Activated CD8-positive, alpha-beta memory T cell treated with anti-CD3 and anti-CD28 coated beads, Interleukin-2, amount 50 U/mL, for 48 hours (primary cell): ENCODE results near the gene PLEKHA5.
A peak's percentile ranks its signal among the peaks of the same experiment; 100 is the strongest.
"Not testable (repeated sequence)": the region's sequence is repeated elsewhere in the genome, so short reads cannot be mapped to it uniquely, and the experiment has no call there.

Experiments
- DNase-seq: peaks from one replicate; pipeline ENCODE4 v3.0.0-alpha.2; 2020

PLEKHA5 gene

DNA sequence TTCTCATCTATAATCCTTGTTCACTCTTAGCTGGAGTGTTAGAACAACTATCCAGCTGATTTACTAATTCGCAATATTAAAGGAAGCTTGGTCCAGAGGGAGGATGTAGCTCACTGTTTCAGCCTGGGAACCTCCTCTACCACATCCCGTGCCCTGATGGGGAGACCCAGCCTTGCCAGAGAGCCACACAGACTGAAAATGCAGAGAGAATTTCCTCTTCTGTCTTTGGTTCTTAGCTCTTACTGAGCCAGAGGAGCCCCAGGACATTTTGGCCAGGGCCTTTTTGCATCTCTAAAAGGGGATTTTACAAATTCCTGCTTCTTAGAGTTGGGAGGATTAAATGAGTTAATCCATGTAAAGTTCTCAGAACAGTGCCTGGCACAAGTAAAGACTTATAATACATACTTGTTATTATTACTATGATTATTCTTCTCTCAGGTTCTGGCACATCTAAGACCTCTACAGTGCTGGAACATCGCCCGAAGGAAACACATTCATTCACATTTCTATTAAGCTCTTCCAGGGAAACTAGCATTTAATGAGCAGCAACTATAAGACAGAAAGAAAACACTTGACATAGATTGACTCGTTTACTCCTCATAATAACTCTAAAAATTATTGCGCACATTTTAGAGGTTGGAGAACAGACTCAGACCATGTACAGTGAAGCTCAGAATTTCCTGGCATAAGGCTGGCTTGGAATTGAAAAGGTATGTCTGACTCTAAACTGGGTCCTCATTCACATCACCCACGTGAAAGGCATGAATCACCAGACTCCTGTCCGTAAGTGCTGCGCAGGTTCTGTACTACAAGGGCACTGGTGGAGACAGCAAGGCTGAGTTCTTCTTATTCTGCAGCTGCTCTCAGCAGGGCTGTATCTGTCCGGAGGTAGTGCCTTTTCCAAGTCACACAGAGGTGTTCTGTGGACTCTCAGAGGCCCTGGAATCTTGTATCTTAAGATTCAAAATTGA is 282.0 kb downstream of the PLEKHA5 start:
- no peak for DNase-seq

GRCh38 chr12:19412844-19413243 is 283.3 kb downstream of the PLEKHA5 start:
- no peak for DNase-seq

GRCh38 chr12:19413582-19413981 is 284.0 kb downstream of the PLEKHA5 start:
- DNase-seq = not testable (repeated sequence)

DNA sequence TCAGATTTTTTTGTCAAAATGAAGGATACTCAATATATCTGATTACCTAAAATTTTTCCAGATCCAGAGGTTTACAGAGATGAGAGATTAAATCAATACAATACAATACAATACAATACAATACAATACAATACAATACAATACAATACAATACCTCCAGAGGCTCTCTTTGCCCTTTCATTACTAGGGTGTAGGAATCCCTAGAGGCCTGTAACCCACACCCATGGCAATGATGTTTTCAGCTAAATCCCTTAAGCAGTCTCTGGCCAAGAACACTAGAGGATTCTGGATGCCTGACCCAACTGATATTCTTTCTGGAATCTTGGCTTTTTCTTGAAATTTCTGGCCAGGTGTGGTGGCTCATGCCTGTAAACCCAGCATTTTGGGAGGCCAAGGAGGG is 286.0 kb downstream of the PLEKHA5 start:
- no peak for DNase-seq

DNA sequence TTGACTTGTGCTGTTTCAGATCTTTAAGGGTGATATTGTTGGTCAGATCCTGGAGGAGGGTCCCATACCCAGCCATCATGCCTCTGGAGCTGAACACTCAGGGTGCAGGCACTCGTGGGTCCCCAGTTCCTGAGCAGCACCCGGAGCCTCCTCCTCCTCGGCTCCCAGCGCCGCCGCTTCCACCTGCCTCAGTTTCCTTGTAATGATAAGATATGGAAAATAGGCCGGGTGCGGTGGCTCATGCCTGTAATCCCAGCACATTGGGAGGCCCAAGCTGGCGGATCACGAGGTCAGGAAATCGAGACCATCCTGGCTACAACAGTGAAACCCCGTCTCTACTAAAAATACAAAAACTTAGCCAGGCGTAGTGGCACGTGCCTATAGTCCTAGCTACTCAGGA is 289.6 kb downstream of the PLEKHA5 start:
- peak; percentile 34 for DNase-seq

- DNase-seq = peak; percentile 33
Measured at GRCh38 chr12:19421503-19422282, 292.2 kb downstream of the PLEKHA5 start.

DNA sequence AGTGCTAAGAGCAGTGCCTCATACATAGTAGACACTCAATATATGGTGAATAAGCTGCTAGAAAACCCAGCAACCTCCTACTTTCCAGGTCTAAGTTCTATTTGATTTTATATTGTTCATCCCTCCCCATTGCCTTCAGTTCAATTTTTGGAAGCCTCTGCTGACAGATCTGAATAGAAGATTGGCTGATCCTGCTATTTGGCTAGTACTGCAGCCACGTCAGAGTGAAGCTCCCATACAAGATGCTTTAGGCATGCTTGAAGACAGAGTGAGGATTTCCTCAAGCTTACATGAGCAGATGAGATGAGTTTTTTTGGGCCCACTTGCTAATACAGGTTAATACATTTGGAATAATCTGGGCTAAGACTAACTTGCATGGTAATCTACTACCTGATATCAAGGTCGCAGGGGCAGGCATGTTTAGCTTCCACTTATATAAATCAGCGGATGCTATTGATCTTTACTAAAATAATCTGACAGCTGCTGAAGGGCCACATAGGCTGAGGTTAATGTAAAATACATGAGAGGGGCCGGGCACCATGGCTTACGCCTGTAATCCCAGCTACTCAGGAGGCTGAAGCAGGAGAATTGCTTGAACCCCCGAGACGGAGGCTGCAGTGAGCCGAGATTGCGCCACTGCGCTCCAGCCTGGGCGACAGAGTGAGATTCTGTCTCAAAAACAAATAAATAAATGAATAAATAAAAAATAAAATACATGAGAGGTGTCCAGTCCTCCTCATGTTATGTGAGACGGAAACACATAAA is 293.8 kb downstream of the PLEKHA5 start:
- DNase-seq = no peak
